B cell (primary cell): Measurements from ENCODE around the gene NPVF.

Source experiments
- EZH2 ChIP-seq: IDR thresholded peaks from 2 replicates; pipeline ENCODE4 v1.6.1; 2012; ENCODE audit warnings: borderline replicate concordance, low read depth, mild to moderate bottlenecking, moderate library complexity, low read length; ENCODE audit not compliant: insufficient read depth, poor library complexity, severe bottlenecking
- TF ChIP-seq, protein P1 (sequence below): fragments of 200-600 bp; IDR thresholded peaks from one replicate; pipeline ENCODE4 v1.8.0; 2022; ENCODE audit warnings: antibody characterized with exemption, mild to moderate bottlenecking

DNA sequence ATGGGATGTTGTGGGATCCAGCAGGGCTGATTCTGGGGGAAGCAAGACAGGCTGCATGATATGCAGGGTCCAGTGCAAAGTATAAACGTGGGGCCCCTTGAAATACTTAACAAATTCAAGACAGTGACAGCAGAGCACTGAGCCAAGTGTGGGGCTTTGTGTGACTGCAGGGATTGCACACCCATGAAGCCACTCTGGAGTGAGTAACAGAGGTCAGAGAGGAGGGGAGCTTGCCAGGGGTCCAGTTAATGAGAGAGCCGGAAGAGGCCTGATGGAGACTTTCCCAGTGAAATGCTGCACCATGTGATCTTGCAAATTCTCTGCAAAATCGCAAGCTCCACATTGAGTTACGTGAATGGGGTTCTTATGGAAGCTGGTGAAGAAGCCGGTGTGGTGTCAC is 5.6 kb downstream of the NPVF start:
- TF ChIP-seq, protein P1, sequence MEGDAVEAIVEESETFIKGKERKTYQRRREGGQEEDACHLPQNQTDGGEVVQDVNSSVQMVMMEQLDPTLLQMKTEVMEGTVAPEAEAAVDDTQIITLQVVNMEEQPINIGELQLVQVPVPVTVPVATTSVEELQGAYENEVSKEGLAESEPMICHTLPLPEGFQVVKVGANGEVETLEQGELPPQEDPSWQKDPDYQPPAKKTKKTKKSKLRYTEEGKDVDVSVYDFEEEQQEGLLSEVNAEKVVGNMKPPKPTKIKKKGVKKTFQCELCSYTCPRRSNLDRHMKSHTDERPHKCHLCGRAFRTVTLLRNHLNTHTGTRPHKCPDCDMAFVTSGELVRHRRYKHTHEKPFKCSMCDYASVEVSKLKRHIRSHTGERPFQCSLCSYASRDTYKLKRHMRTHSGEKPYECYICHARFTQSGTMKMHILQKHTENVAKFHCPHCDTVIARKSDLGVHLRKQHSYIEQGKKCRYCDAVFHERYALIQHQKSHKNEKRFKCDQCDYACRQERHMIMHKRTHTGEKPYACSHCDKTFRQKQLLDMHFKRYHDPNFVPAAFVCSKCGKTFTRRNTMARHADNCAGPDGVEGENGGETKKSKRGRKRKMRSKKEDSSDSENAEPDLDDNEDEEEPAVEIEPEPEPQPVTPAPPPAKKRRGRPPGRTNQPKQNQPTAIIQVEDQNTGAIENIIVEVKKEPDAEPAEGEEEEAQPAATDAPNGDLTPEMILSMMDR: no peak
- TF ChIP-seq EZH2: no peak
